ENCODE results near the gene PIK3AP1.
"Not testable (repeated sequence)": the region's sequence is repeated elsewhere in the genome, so short reads cannot be mapped to it uniquely, and the experiment has no call there.

The PIK3AP1 gene

DNA sequence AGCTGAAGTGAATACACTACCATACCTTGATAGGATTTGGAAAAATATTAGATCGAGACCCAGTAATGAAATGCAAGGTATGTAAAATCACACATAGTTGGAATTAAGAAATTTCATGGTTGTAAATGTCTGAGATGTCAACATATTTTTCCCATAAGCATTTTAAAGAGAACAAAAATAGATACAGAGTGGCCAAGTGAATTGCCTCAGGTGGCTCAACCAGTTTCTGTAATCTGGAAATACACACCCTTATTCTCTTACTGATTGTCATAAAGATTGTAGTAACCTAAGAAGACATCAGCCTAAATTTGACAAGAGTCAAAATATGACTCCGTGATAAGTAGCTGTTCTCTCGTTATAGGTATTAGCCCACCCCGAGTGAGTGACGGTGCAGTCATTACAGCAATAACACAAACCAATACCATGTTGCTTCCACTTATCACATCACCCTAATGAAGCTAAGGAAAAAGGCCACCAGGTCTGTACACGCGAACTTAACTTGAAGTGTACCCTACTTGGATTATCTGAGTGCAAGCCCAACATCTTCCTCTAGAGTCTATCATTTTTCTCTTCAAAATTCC is 23.4 kb downstream of the PIK3AP1 start:
- no peak for DNase-seq (ENCODE audit: low spot score)

DNA sequence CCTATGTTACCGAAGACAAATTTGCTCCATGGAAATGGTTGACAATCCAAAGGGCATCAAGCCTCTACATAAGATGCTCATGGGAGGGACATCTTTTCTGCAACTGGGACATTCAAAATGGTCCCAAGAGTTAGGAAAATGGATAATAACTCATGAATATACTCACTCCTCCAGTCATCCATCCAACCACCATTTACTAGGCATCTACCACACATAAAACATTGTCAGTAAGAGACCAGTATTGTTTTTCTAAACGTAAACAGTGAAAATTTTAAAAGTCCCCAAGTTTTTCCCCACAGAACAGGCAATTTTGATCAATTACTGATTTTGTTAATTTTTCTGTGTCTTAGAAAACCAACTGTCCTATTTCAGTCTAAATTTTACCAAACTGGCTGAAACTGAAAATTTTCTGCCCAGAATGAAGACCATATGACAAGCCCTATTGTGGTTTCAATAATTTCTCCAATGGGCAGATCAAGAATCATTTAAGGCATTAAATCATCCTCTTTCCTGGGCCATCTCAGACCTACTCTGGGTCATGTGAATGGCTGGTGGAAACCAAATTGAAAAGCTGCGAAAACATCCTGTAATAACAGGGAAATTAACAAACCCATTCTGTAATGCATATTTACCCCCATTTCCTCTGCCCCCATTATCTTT is 24.2 kb downstream of the PIK3AP1 start:
- DNase-seq (ENCODE audit: low spot score), result no peak

DNA sequence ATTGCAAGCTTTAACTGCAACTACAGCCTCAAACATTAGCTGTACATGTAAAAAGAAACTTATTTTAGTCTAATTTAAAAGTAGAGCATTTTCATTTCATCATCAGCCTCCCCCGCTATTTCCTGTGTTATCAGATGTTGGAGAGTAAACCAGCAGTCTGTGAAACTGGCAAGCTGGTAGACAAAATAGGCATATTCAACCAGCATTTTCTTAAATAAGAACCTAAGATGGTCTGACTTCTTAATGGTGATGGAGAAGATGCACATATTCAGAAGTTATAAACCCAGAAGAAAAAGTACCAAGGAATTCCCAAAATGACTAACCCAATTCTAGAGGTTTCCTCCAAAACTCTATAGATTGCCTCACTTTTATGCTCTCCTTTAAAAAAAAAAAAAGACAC is 24.9 kb downstream of the PIK3AP1 start:
- DNase-seq (ENCODE audit: low spot score), result no peak

DNA sequence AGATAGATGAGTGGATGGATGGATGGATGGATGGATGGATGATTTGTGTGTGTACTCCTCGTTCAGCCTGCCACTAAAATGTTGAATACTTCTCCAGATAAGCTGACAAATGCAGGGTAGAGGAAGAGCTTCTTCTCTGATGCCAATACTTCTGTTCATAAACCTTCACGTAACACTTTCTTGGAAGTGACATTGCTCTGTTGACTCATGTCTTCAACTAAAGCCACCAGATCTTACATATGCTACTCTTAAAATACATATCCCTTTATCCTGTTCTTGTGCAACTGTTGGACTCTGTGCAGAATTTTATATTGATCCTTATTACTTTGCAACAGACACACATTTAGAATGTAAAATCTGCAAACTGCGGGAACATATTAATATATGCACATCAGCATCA is 26.9 kb downstream of the PIK3AP1 start:
- DNase-seq (ENCODE audit: low spot score), result no peak

DNA sequence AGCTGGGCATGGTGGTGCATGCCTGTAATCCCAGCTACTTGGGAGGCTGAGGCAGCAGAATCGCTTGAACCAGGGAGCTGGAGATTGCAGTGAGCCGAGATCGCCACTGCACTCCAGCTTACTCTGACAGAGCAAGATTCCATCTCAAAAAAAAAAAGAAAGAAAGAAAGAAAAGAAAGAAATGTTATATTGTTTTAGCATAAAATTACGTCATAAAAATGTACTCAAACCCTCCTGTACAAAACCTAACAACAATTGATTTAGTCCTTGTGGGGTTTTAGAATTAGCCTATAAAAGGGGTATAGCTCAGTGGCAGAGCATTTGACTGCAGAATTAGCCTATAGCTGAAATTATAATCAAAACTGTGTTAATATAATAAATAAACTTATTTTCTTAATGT is 27.9 kb downstream of the PIK3AP1 start:
- DNase-seq (ENCODE audit: low spot score), result no peak

DNA sequence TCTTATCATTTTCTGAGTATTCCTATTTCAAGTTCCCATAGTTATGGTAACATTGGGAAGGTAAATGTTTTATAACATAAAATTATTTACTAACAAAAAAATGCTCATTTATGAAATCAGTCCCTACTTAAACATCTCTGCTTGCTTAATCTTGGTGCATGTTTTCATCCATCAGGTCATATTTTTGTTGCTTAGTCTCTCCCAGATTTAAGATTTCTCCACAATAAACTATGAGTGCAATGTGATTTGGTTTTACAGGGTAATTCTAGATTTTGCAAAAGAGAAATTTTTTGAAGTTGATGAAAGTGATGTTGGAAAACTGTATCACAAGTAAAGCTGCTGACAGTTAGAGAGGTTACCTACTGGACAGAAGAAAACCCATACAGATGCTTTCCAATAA is 28.6 kb downstream of the PIK3AP1 start:
- DNase-seq (ENCODE audit: low spot score), result no peak

DNA sequence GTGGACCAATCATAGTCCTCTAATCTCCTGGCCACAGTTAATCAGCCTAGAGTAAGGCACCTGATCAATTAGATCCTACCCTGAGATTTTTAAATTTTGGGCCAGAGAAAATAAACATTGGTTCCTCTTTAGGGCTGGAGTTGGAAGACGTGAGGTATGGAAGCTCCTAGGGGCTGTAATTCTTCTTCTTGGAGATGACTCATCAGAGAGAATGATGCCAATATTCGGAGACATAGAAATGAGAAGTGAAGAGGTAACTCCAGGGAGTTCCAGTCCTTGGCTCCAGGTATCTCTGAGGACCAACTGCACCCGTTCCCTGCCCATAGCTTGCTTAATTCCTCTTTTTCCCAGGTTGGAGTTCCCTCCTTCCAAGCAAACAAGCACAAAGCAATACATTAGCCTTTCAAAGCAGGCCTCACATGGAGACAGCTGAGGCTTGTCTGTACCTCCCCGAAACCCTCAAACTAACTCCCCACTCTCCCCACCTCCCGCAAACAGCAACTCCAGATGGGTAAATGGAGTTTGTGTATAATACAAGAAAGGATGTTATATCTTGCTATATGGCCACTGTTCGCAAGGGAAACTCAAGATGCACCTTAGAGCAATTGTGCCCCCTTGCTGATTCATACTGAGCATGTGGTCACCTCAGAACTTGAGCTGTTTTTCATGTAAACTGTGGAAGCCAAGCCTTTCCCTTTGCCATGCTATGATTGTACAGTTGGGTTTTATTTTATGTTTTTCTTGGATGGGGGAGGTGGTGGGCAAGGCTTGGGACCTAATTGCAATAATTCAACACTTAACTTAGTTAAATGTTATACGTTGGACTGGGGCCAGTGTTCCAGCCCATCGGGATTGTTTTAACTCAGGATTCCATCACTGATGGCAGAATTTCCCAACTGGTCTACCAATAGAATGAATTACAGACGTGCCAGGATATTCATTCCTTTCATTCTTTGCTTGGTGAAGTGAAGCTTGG is 29.3 kb downstream of the PIK3AP1 start:
- no peak for DNase-seq (ENCODE audit: low spot score)

DNA sequence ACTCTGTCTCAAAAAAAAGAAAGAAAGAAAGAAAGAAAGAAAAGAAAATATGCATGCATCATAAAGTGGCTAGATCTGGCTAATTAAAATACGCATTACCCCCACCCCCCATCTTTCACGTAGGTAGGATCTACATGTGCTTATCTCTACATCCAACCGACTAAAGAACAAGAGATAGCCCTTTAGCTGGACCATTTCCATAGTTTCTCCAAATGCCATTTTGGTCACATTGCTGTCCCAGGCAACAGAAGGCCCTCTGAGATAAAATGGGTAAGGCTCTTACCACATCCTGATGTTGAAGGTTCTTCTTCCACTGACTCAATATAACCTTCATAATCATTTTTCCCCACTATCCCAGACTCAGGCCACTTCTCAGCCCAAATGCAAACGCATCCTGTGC is 31.5 kb downstream of the PIK3AP1 start:
- no peak for DNase-seq (ENCODE audit: low spot score)

DNA sequence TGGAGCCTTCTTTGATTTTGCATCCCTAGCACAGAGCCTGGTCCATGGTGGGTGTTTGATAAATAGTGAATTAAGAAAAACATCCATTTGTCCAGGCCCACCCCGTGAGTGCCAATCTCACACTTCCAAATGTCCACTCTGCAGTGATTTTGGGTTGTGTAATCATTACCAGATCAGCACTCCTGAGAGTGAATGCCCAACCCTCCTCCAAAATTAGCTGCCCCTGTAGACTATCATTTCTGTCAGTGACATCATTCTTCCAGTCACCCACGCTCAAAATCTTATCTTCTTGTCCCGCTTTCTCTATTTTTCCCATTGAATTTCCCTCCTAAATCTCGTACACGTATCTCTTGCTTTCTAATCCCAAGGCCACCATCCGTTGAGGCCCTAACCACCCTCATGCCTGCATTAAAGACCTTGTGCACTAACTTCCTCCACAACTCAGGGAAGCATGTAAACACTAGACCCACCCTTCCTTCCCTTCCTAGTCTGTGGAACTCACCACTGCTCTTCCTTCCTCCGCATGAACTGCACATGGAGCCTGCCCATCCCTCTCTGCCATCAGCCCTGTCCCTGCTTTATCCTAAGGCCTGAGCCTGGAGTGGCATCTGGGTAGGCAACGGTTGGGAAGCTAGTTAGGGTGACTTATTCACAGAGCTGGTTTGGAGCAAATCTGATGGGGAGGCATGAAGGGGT is 32.8 kb downstream of the PIK3AP1 start:
- no peak for DNase-seq (ENCODE audit: low spot score)

DNA sequence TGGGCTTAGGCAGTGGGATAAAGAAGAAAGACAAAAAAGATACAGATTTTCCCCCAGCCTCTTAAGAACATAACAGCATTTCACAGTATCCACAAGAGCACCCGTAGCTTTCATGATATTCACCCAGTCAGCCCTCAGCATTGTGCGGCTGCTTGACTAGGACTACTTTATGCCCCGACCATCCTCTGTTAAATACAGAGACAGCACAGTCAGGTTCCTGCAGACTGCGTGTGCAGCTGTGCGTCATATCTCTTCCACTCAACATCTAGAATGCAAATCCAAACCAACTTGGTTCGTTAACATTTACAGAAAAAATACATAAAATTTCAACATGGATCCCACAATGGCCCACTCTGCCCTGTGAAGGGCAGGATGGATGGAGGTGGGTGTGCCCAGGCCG is 33.8 kb downstream of the PIK3AP1 start:
- DNase-seq (ENCODE audit: low spot score), result no peak

DNA sequence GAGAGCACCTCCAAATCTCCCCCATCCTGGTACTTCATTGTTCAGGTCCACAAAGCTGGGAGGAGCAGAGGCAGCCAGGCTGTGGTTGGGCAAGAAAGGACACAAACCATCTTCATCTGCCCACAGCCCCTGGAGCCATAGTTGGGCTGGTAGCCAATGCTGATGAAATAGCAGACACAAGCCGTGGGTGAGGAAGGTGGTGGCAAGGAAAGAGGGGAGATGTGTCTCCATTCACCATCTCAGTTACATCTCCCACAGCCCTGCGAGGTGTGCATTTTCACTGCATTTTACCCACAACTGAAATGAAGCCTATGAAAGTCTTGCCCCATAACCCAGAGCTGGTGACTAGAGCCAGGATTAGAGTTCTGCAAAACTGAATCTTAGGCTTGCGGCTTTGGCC is 35.0 kb downstream of the PIK3AP1 start:
- DNase-seq (ENCODE audit: low spot score), result no peak

DNA sequence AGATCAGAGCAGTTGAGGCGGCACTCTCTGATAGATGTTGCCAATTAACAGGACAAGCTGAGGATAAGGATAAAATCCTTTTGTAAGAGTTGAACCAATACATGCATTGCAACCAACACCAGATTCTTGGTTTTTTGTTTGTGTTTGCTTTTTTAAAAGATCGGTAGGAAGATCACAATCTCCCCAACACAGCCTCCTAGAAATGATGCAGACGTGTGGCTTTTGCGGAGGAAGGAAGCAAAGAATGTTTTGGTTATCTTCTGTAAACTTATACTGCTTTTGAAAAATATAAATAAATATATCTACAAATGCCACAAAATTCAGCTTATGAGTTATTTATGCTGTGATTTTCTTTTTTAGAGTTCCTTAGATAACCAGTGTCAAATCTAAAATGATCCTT is 35.5 kb downstream of the PIK3AP1 start:
- no peak for DNase-seq (ENCODE audit: low spot score)

DNA sequence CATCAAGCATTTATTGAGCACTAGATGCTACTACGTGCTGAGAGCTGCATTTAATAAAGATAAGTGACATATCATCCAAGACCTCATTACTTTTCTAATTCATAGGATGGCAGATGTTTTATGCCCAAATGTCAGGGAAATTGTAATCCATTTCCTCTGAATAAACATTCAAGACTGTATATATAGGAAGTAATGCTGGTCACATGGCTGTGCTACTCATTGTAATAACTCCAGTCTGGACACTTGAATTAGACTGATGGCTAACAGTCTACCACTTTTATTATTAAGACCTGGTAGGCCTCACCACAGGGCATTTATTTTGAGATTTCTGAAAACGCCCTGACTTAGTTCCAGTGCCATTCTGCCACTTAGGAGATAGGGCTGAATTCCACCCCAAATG is 36.6 kb downstream of the PIK3AP1 start:
- no peak for DNase-seq (ENCODE audit: low spot score)

DNA sequence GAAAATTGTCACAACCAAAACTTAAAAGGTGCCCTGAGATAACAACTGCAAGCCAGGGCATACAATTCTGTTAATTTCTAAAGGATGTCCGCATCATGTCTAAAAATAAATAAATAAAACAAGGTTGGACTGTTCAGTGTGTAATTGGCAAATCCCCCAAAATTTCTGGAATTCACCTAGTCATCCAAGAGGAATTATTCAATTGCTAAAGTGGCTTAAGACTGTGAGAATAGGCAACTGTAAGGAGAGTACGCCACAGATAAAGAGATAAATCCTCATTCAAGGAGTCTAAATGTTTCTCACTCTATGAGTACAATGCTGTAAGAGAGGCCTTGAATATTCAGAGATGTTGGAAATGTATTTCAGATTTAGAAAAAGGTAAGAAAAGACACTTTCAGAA is 37.2 kb downstream of the PIK3AP1 start:
- DNase-seq (ENCODE audit: low spot score), result no peak

DNA sequence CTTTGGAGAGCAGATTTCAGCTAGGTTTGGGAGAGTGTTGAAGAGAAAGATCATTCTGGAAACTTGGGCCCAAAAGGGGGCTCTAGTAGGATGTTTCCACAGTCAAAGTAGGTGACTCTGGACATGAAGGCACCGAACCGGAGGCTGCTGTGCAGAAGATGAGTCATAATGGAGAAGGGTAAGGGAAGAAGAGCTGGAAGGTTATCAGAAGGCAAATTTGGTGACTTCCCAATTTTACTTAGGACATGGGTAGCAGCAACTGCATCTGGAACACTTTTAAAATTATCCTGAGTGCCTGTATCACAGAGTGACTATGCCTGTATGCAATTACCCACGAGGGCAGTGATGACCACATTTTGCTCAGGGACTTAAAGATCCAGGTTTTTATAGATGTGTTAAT is 38.8 kb downstream of the PIK3AP1 start:
- DNase-seq (ENCODE audit: low spot score), result no peak

DNA sequence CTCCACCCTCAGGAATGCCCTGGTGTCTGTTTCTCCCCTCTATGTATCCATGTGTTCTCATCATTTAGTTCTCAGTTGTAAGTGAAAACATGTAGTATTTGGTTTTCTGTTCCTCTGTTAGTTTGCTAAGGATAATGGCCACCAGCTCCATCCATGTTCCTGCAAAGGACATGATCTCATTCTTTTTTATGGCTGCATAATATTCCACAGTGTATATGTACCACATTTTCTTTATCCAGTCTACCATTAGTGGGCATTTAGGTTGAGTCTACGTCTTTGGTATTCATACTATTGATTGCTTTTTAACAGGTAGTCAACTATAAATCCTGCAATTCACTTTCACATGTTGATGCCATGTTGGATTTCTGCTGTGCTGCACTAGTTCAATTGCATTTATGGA is 39.9 kb downstream of the PIK3AP1 start:
- not testable (repeated sequence) for DNase-seq (ENCODE audit: low spot score)

DNA sequence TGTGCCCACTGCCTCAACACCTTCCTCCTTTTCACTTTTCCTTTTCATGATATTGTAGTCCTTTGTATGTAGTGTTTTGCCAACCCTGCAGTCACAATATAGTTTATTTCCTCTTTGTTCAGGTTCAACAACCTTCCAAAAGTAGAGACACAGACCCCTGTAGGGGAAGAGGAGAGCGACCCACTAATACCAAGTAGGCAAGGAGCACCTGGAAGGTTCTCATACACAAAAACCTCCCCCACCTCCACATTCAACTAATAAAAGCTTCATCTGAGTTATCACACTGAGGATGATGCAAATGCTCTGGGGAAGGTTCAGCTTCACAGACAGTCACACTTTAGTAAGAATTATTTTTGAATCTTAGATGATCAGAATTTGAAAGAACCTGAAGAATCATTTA is 41.6 kb downstream of the PIK3AP1 start:
- DNase-seq (ENCODE audit: low spot score), result no peak

DNA sequence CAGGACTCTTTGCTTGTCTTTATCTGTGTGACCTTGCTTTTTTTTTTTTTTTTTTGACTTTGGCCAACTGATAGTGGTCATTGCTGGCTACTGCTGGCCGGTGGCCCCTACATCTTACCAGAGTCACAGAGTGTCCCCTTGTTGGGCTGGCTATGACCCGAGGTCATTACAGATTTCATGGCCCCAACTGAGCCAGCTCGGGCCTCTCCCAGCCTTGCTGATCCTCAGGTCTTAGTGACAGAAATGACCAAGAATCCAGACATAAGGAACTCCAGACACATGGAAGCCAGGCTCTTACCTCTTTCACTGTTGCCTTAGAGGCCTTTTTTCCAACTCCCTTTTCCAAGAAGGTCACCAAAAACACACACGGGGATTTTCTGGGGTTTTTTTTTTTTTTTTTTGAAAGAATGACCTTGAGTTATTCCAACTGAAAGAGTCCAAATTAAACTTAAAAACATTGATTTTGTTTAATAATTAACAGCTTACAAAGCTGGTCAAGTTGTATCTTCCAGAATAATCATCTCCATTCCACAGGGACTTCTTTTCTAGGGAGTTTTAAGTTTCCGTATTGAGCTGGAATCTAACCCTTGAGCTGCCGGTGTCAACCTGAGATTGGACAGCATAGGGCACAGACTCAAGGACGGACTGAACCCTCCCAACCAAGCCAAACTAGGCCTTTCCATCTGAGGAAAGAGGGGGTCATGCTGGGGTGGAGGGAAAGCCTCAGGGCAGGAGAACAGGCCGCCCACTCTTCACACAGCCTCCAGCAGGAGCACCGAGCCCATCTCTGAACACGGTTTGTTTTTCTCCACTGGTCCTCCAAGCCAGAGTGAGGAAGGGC is 43.8 kb downstream of the PIK3AP1 start:
- no peak for DNase-seq (ENCODE audit: low spot score)

DNA sequence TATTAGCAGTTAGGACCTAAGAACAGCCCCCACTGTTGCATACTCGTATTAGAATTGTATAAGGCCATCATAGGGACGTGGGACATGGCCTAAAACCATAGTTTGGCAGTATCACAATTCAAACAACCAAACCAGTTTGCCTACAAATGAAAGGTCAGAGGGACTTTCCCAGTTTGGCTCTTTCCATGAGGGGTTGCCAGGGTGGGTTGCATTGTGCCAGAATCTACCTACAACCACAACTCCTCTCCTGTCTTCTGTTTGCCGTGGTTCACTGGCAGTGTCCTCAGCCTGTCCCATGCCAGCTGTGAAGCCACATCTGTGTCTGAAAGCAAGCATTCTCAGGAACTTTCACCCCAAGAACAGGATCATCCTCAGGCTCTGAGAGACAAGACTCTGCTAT is 44.5 kb downstream of the PIK3AP1 start:
- no peak for DNase-seq (ENCODE audit: low spot score)

DNA sequence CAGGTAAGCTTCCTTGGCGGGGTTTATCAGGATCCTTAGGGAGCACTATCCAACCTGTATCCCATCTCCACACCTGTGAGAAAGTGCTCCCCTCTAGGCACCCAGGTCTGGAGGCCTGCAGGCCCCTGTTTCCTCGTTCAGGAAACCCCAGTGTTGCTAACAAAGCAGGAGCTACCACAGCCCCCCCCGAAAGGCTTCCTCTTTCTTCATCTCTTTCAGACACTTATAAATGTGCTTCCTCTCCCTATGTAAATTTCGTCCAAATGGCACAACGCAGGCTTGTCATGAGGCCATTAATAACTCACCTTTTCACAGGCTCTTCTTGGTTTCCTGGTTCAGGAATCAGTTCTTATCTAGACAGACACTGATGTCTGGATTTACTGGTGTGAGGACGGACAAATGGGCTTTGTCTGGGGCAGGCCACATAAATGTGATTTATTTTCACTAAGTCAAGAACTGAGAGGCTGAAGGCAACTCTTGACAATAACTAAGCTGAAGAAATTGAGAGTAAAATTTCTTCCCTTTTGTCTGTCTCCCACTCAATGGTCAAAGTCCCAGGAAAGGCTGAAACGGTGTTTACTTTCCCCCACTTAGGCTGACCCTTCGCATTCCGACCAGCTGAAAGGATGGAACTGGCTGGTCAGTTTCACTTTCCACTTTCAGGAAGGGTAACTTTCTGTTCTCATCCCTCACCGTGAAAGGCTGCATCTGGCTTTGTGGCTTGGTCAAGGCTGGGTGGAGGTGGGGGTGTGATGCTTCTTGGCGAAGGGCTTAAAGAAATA is 46.8 kb downstream of the PIK3AP1 start:
- DNase-seq (ENCODE audit: low spot score), result no peak
